ENCODE data around the gene EFL1. TPM values are rescaled to one million over a fixed set of nuclear protein-coding genes. Genes with fewer than 3 reads are reported as not detected.
"Not testable (repeated sequence)": the region's sequence is repeated elsewhere in the genome, so short reads cannot be mapped to it uniquely, and the experiment has no call there.

EFL1 gene
- polyA plus RNA-seq, 3 donors from 2014 or later = 9.4 to 22.5 (median 15.3) TPM

GRCh38 chr15:82210066-82210597 is 52.4 kb downstream of the EFL1 start:
- H3K27me3 Mint-ChIP-seq (ENCODE audit: low read depth in 3 of 3); H3K4me3 Mint-ChIP-seq; DNase-seq; H3K9me3 Mint-ChIP-seq; H3K27ac Mint-ChIP-seq; H3K4me1 Mint-ChIP-seq: not testable (repeated sequence)
- H3K36me3 Mint-ChIP-seq = peaks cover 8 to 48% (median 9%) of the 10 kb centered on the region in 3 donors

- not testable (repeated sequence) for H3K4me3 Mint-ChIP-seq; H3K27me3 Mint-ChIP-seq (ENCODE audit: low read depth in 3 of 3); H3K4me1 Mint-ChIP-seq; H3K27ac Mint-ChIP-seq; H3K9me3 Mint-ChIP-seq; DNase-seq
- H3K36me3 Mint-ChIP-seq = peaks cover 5 to 24% (median 11%) of the 10 kb centered on the region in 3 donors
Measured at GRCh38 chr15:82204575-82204974, 58.0 kb downstream of the EFL1 start.

- peak overlapping the region in 2 of 6 donors; percentile 29 to 30 for H3K27ac Mint-ChIP-seq
- no peaks in the 10 kb centered on the region for H3K4me1 Mint-ChIP-seq
- DNase-seq = peak; percentile 24 to 35 (median 29)
- no peak overlapping the region for H3K4me3 Mint-ChIP-seq
- no peaks in the 10 kb centered on the region for H3K9me3 Mint-ChIP-seq
- peaks cover 0 to 5% (median 0%) of the 10 kb centered on the region in 3 donors for H3K36me3 Mint-ChIP-seq
- H3K27me3 Mint-ChIP-seq (ENCODE audit: low read depth in 3 of 3) = peaks cover 0 to 1% (median 0%) of the 10 kb centered on the region in 3 donors
Measured at GRCh38 chr15:82197733-82198594, 64.6 kb downstream of the EFL1 start.

- Mint-ChIP-seq H3K4me3 (no peak overlapping the region), H3K9me3 (no peaks in the 10 kb centered on the region), H3K27me3 (ENCODE audit: low read depth in 3 of 3) (peaks cover 0 to 1% (median 0%) of the 10 kb centered on the region in 3 donors), H3K4me1 (no peaks in the 10 kb centered on the region), H3K36me3 (peaks cover 0 to 5% (median 0%) of the 10 kb centered on the region in 3 donors), H3K27ac (no peak overlapping the region)
- no peak for DNase-seq
Measured at GRCh38 chr15:82196353-82196752, 66.2 kb downstream of the EFL1 start.

GRCh38 chr15:82195818-82196217 is 66.7 kb downstream of the EFL1 start:
- not testable (repeated sequence) for H3K27ac Mint-ChIP-seq; H3K4me3 Mint-ChIP-seq; H3K36me3 Mint-ChIP-seq; H3K9me3 Mint-ChIP-seq; DNase-seq; H3K4me1 Mint-ChIP-seq; H3K27me3 Mint-ChIP-seq (ENCODE audit: low read depth in 3 of 3)

- not testable (repeated sequence) for H3K27ac Mint-ChIP-seq; DNase-seq; H3K9me3 Mint-ChIP-seq; H3K36me3 Mint-ChIP-seq; H3K4me3 Mint-ChIP-seq; H3K27me3 Mint-ChIP-seq (ENCODE audit: low read depth in 3 of 3); H3K4me1 Mint-ChIP-seq
Measured at GRCh38 chr15:82194488-82194887, 68.0 kb downstream of the EFL1 start.

- not testable (repeated sequence) for H3K36me3 Mint-ChIP-seq, H3K9me3 Mint-ChIP-seq, H3K27ac Mint-ChIP-seq
Measured at GRCh38 chr15:82193435-82193834, 69.1 kb downstream of the EFL1 start.

GRCh38 chr15:82192394-82192793 is 70.1 kb downstream of the EFL1 start:
- H3K9me3 Mint-ChIP-seq; DNase-seq; H3K27ac Mint-ChIP-seq; H3K27me3 Mint-ChIP-seq (ENCODE audit: low read depth in 3 of 3); H3K36me3 Mint-ChIP-seq; H3K4me1 Mint-ChIP-seq; H3K4me3 Mint-ChIP-seq: not testable (repeated sequence)

More at GRCh38 chr15:82193435-82193834, 69.1 kb downstream of the EFL1 start:
- H3K4me1 Mint-ChIP-seq; H3K4me3 Mint-ChIP-seq; DNase-seq; H3K27me3 Mint-ChIP-seq (ENCODE audit: low read depth in 3 of 3): not testable (repeated sequence)

GRCh38 chr15:82186719-82187406 is 75.7 kb downstream of the EFL1 start:
- no peaks in the 10 kb centered on the region for H3K27me3 Mint-ChIP-seq (ENCODE audit: low read depth in 3 of 3)
- H3K36me3 Mint-ChIP-seq = peaks cover 0 to 6% (median 4%) of the 10 kb centered on the region in 3 donors
- H3K9me3 Mint-ChIP-seq = no peaks in the 10 kb centered on the region
- H3K4me1 Mint-ChIP-seq = no peaks in the 10 kb centered on the region
- H3K27ac Mint-ChIP-seq = no peak overlapping the region
- no peak for DNase-seq
- H3K4me3 Mint-ChIP-seq = no peak overlapping the region

- no peak overlapping the region for H3K27ac Mint-ChIP-seq
- no peaks in the 10 kb centered on the region for H3K9me3 Mint-ChIP-seq
- H3K4me3 Mint-ChIP-seq = no peak overlapping the region
- no peaks in the 10 kb centered on the region for H3K4me1 Mint-ChIP-seq
- no peaks in the 10 kb centered on the region for H3K27me3 Mint-ChIP-seq (ENCODE audit: low read depth in 3 of 3)
- peaks cover 0 to 11% (median 4%) of the 10 kb centered on the region in 3 donors for H3K36me3 Mint-ChIP-seq
- DNase-seq = no peak
Measured at GRCh38 chr15:82186161-82186560, 76.4 kb downstream of the EFL1 start.

GRCh38 chr15:82184776-82185175 is 77.8 kb downstream of the EFL1 start:
- Mint-ChIP-seq H3K4me1 (no peaks in the 10 kb centered on the region), H3K27me3 (ENCODE audit: low read depth in 3 of 3) (no peaks in the 10 kb centered on the region), H3K27ac (no peak overlapping the region), H3K4me3 (no peak overlapping the region), H3K9me3 (no peaks in the 10 kb centered on the region), H3K36me3 (peaks cover 0 to 8% (median 0%) of the 10 kb centered on the region in 3 donors)
- no peak for DNase-seq

- no peak for DNase-seq
- H3K27me3 Mint-ChIP-seq (ENCODE audit: low read depth in 3 of 3) = no peaks in the 10 kb centered on the region
- no peaks in the 10 kb centered on the region for H3K9me3 Mint-ChIP-seq
- no peak overlapping the region for H3K27ac Mint-ChIP-seq
- no peak overlapping the region for H3K4me3 Mint-ChIP-seq
- H3K4me1 Mint-ChIP-seq = no peaks in the 10 kb centered on the region
- peaks cover 0 to 8% (median 0%) of the 10 kb centered on the region in 3 donors for H3K36me3 Mint-ChIP-seq
Measured at GRCh38 chr15:82184355-82184754, 78.2 kb downstream of the EFL1 start.

GRCh38 chr15:82183121-82184031 is 79.2 kb downstream of the EFL1 start:
- Mint-ChIP-seq H3K9me3 (no peaks in the 10 kb centered on the region), H3K4me3 (no peak overlapping the region), H3K27me3 (ENCODE audit: low read depth in 3 of 3) (no peaks in the 10 kb centered on the region), H3K27ac (no peak overlapping the region), H3K36me3 (peaks cover 0 to 8% (median 0%) of the 10 kb centered on the region in 3 donors), H3K4me1 (no peaks in the 10 kb centered on the region)
- DNase-seq = no peak
